HT-29 (cell line): ENCODE data around the gene SLC30A5. TPM values are rescaled to one million over a fixed set of nuclear protein-coding genes. Genes with fewer than 3 reads are reported as not detected.
"Not testable (repeated sequence)": the region's sequence is repeated elsewhere in the genome, so short reads cannot be mapped to it uniquely, and the experiment has no call there.

Source experiments
- DNase-seq: peaks from one replicate; pipeline ENCODE4 v3.0.0-alpha.2; 2015; ENCODE audit warnings: low spot score
- total RNA-seq: library from RNA; depleted of rRNA; stranded (reverse); fragments of >200 nt; shearing (Covaris generic); gene quantifications from 2 replicates; pipeline ENCODE4 v1.2.3, GENCODE V29; 2014; rRNA removed

Gene SLC30A5
- total RNA-seq = 48.8 and 66.2 TPM in 2 replicates

- peak; percentile 98 for DNase-seq
Observed at GRCh38 chr5:69093771-69094482, at the start of gene SLC30A5. TSS of gene SLC30A5 (plus strand) at chr5:69094014. CDS start at chr5:69094256, 242 bp downstream.

GRCh38 chr5:69045213-69045612, 48.6 kb upstream of the SLC30A5 start:
- DNase-seq = not testable (repeated sequence)

- peak; percentile 17 for DNase-seq
Observed at GRCh38 chr5:69046375-69046957, 47.3 kb upstream of the SLC30A5 start.

- peak; percentile 7 for DNase-seq
Observed at GRCh38 chr5:69048230-69048629, 45.6 kb upstream of the SLC30A5 start.

GRCh38 chr5:69049151-69049550, 44.7 kb upstream of the SLC30A5 start:
- no peak for DNase-seq

- DNase-seq = no peak
Observed at GRCh38 chr5:69049796-69050195, 44.0 kb upstream of the SLC30A5 start.

GRCh38 chr5:69050214-69050613, 43.6 kb upstream of the SLC30A5 start:
- DNase-seq = no peak

GRCh38 chr5:69052181-69052580, 41.6 kb upstream of the SLC30A5 start:
- DNase-seq = no peak

- no peak for DNase-seq
Observed at GRCh38 chr5:69074664-69075521, 18.9 kb upstream of the SLC30A5 start.

- no peak for DNase-seq
Observed at GRCh38 chr5:69075522-69076179, 18.2 kb upstream of the SLC30A5 start.

GRCh38 chr5:69078921-69079540, 14.8 kb upstream of the SLC30A5 start:
- no peak for DNase-seq

GRCh38 chr5:69079556-69079955, 14.3 kb upstream of the SLC30A5 start:
- no peak for DNase-seq

- DNase-seq = peak; percentile 73
Observed at GRCh38 chr5:69083412-69083811, 10.4 kb upstream of the SLC30A5 start.

GRCh38 chr5:69084195-69084594, 9.6 kb upstream of the SLC30A5 start:
- no peak for DNase-seq

GRCh38 chr5:69084903-69085302, 8.9 kb upstream of the SLC30A5 start:
- no peak for DNase-seq

- DNase-seq = no peak
Observed at GRCh38 chr5:69086206-69086605, 7.6 kb upstream of the SLC30A5 start.

- not testable (repeated sequence) for DNase-seq
Observed at GRCh38 chr5:69088006-69088405, 5.8 kb upstream of the SLC30A5 start.

- no peak for DNase-seq
Observed at GRCh38 chr5:69090158-69090557, 3.7 kb upstream of the SLC30A5 start.

GRCh38 chr5:69091771-69092170, 2.0 kb upstream of the SLC30A5 start:
- DNase-seq = no peak

- no peak for DNase-seq
Observed at GRCh38 chr5:69092969-69093368, 845 bp upstream of the SLC30A5 start.

- no peak for DNase-seq
Observed at GRCh38 chr5:69099302-69099701, 5.5 kb downstream of the SLC30A5 start.
